ENCODE results near the gene RAD1.

RAD1 gene

DNA sequence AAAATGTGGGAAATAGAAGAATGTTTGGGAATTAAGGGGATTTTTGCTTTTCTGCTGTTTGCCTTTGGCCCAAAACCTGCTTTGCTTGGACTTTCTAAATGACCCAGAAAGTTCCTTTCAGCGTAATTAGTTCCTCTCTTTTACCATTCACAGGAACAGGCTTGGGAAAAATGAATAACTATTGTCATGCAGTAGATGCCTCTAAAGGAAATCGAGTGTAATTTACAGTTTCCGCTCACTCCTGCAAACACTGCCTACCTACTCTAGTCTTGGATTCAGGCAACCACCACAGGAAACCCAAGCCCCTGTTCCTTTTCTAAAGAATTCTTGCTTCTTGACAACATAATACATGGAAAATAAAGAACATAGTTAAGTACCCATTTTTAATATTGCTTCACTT is 51.4 kb downstream of the RAD1 start:
- ATAC-seq (ENCODE audit: low read depth) (no peak), DNase-seq (ENCODE audit: low spot score) (no peak)
- TF ChIP-seq, protein P1, sequence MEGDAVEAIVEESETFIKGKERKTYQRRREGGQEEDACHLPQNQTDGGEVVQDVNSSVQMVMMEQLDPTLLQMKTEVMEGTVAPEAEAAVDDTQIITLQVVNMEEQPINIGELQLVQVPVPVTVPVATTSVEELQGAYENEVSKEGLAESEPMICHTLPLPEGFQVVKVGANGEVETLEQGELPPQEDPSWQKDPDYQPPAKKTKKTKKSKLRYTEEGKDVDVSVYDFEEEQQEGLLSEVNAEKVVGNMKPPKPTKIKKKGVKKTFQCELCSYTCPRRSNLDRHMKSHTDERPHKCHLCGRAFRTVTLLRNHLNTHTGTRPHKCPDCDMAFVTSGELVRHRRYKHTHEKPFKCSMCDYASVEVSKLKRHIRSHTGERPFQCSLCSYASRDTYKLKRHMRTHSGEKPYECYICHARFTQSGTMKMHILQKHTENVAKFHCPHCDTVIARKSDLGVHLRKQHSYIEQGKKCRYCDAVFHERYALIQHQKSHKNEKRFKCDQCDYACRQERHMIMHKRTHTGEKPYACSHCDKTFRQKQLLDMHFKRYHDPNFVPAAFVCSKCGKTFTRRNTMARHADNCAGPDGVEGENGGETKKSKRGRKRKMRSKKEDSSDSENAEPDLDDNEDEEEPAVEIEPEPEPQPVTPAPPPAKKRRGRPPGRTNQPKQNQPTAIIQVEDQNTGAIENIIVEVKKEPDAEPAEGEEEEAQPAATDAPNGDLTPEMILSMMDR (IDR thresholded peaks at IDR 0.05; ENCODE audit: poor library complexity, severe bottlenecking): no peak
- H3K27ac ChIP-seq (ENCODE audit: poor library complexity, severe bottlenecking): no peak overlapping the region
- H3K36me3 ChIP-seq (ENCODE audit: low read depth): no peaks in the 10 kb centered on the region
- no peaks in the 10 kb centered on the region for H3K4me1 ChIP-seq (ENCODE audit: insufficient read depth, poor library complexity, severe bottlenecking)
- H3K4me3 ChIP-seq (ENCODE audit: severe bottlenecking): no peak overlapping the region
- no peaks in the 10 kb centered on the region for H3K9me3 ChIP-seq (ENCODE audit: severe bottlenecking)
- no peaks in the 10 kb centered on the region for H3K27me3 ChIP-seq (ENCODE audit: insufficient read depth, poor library complexity, severe bottlenecking)

DNA sequence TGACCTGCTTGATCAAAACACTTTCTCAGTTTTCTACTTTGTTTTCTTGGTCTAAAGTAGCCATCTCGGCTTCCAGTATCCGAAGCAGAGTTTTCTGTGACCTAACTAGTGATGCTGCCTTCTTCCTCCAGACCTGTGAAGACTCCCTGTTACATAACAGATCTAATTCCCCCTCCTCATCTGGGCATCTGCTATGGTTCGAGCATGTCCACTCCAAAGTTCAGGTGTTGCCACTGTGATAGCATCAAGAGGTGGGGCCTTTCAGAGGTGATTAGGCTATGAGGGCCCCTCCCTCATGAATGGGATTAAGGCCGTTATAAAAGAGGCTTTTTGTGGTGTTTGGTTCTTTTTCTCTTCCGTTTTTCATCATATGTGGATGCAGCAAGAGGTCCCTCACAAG is 56.1 kb downstream of the RAD1 start:
- H3K9me3 ChIP-seq (ENCODE audit: severe bottlenecking): no peaks in the 10 kb centered on the region
- TF ChIP-seq, protein P1 (IDR thresholded peaks at IDR 0.05; ENCODE audit: poor library complexity, severe bottlenecking): no peak

DNA sequence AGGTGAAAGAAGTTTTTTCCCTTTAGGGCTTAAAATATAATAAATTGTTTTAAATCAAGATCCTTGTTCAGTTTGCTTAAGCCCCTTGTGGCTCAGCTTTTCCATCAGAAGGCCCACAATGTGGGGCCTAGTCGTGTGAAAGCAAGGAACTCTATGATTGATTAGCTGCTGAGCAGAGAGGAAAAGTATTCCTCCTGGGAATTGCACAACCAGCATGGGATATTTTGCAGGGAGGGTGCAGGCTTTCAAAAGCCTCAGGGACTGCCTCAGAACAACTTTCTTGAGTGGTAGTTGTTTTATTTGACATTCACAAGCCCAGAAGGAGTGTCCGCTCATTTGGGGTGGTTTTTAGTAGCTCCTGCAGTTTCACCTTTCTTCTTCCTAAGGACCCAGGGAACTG is 56.5 kb downstream of the RAD1 start:
- TF ChIP-seq, protein P1 (IDR thresholded peaks at IDR 0.05; ENCODE audit: poor library complexity, severe bottlenecking): no peak
- H3K4me1 ChIP-seq (ENCODE audit: insufficient read depth, poor library complexity, severe bottlenecking): no peaks in the 10 kb centered on the region
- DNase-seq (ENCODE audit: low spot score) (no peak), ATAC-seq (ENCODE audit: low read depth) (no peak)
- H3K36me3 ChIP-seq (ENCODE audit: low read depth): no peaks in the 10 kb centered on the region
- H3K4me3 ChIP-seq (ENCODE audit: severe bottlenecking): no peak overlapping the region
- no peaks in the 10 kb centered on the region for H3K27me3 ChIP-seq (ENCODE audit: insufficient read depth, poor library complexity, severe bottlenecking)
- H3K27ac ChIP-seq (ENCODE audit: poor library complexity, severe bottlenecking): no peak overlapping the region
- no peaks in the 10 kb centered on the region for H3K9me3 ChIP-seq (ENCODE audit: severe bottlenecking)

More for the DNA sequence above, 56.1 kb downstream of the RAD1 start:
- Histone ChIP-seq H3K36me3 (ENCODE audit: low read depth) (no peaks in the 10 kb centered on the region), H3K27ac (ENCODE audit: poor library complexity, severe bottlenecking) (no peak overlapping the region), H3K4me3 (ENCODE audit: severe bottlenecking) (no peak overlapping the region), H3K27me3 (ENCODE audit: insufficient read depth, poor library complexity, severe bottlenecking) (no peaks in the 10 kb centered on the region), H3K4me1 (ENCODE audit: insufficient read depth, poor library complexity, severe bottlenecking) (no peaks in the 10 kb centered on the region)
- ATAC-seq (ENCODE audit: low read depth): no peak
- DNase-seq (ENCODE audit: low spot score): no peak

DNA sequence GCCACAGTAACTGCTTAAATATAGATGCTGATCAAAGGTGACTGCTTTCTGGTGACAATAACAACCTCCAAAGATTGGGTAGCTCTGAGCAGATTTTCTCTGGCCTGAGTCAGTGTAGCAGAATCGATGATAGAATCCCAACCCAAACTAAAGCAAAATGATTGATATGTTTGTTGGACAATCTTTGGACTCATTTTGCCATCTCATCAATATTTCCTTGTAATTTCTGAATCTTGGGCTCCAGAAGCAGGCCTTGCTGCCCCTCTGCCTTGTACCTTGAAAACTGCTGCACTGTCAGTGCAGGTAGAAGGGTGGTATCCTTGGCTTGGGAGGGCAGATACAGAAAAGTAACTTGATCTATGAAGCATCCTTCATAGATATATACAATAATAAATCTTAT is 57.4 kb downstream of the RAD1 start:
- no peaks in the 10 kb centered on the region for H3K36me3 ChIP-seq (ENCODE audit: low read depth)
- H3K27me3 ChIP-seq (ENCODE audit: insufficient read depth, poor library complexity, severe bottlenecking): no peaks in the 10 kb centered on the region
- H3K4me3 ChIP-seq (ENCODE audit: severe bottlenecking): no peak overlapping the region
- no peaks in the 10 kb centered on the region for H3K4me1 ChIP-seq (ENCODE audit: insufficient read depth, poor library complexity, severe bottlenecking)
- TF ChIP-seq, protein P1 (IDR thresholded peaks at IDR 0.05; ENCODE audit: poor library complexity, severe bottlenecking): no peak
- ATAC-seq (ENCODE audit: low read depth) (no peak), DNase-seq (ENCODE audit: low spot score) (no peak)
- no peaks in the 10 kb centered on the region for H3K9me3 ChIP-seq (ENCODE audit: severe bottlenecking)
- no peak overlapping the region for H3K27ac ChIP-seq (ENCODE audit: poor library complexity, severe bottlenecking)

DNA sequence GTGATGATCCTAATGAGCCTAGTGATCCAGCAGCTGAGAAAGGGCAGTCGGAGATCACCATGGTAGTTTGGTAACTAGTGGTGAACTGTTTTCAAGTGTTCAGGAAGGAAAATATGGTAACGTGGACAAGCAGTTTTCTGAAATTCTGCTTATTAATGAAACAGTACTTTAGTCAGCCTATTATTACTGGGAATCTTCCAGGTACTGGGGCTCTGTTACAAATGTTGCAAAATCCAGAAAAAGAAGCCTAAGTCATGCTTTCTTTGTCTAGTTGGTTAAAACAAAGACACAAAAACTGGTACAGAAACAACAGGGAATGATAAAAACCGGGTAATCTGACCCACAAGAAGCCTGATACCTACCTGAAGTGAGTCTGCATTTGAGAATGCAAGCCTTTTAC is 58.1 kb downstream of the RAD1 start:
- DNase-seq (ENCODE audit: low spot score) (no peak), ATAC-seq (ENCODE audit: low read depth) (no peak)
- Histone ChIP-seq H3K27me3 (ENCODE audit: insufficient read depth, poor library complexity, severe bottlenecking) (no peaks in the 10 kb centered on the region), H3K4me3 (ENCODE audit: severe bottlenecking) (no peak overlapping the region), H3K9me3 (ENCODE audit: severe bottlenecking) (no peaks in the 10 kb centered on the region), H3K36me3 (ENCODE audit: low read depth) (no peaks in the 10 kb centered on the region), H3K4me1 (ENCODE audit: insufficient read depth, poor library complexity, severe bottlenecking) (no peaks in the 10 kb centered on the region), H3K27ac (ENCODE audit: poor library complexity, severe bottlenecking) (no peak overlapping the region)
- TF ChIP-seq, protein P1 (IDR thresholded peaks at IDR 0.05; ENCODE audit: poor library complexity, severe bottlenecking): no peak
